ENCODE data around the gene GGCT.

The GGCT gene

GRCh38 chr7:30451539-30452279, 52.9 kb downstream of the GGCT start:
- H3F3A ChIP-seq (ENCODE audit: insufficient read depth, low read length): no peaks in the 10 kb centered on the region

GRCh38 chr7:30450983-30451497, 53.6 kb downstream of the GGCT start:
- Histone ChIP-seq H3K36me3 (replicated peaks; ENCODE audit: insufficient read depth, low read length) (no peaks in the 10 kb centered on the region), H3K4me3 (ENCODE audit: low read length) (no peak overlapping the region), H3K9me3 (replicated peaks; ENCODE audit: insufficient read depth, low read length) (no peaks in the 10 kb centered on the region), H3K27ac (ENCODE audit: low read length) (no peak overlapping the region), H3K9ac (ENCODE audit: low read length) (no peak overlapping the region), H3K4me2 (ENCODE audit: low read depth, low read length) (no peak overlapping the region), H3K4me1 (ENCODE audit: low read length) (peaks cover 4% of the 10 kb centered on the region), H2AFZ (ENCODE audit: low read length) (no peak overlapping the region), H3K9me2 (replicated peaks; ENCODE audit: insufficient read depth, low read length) (no peaks in the 10 kb centered on the region), H3K79me2 (ENCODE audit: low read length) (no peaks in the 10 kb centered on the region), H3K27me3 (replicated peaks; ENCODE audit: insufficient read depth, low read length) (no peaks in the 10 kb centered on the region), H4K20me1 (ENCODE audit: insufficient read depth, low read length) (no peaks in the 10 kb centered on the region), H3F3A (ENCODE audit: insufficient read depth, low read length) (no peaks in the 10 kb centered on the region)
- no peak for TF ChIP-seq CTCF (IDR thresholded peaks at IDR 0.05; ENCODE audit: low read length)
- TF ChIP-seq EZH2phosphoT487 (IDR thresholded peaks at IDR 0.05; ENCODE audit: low read length): no peak
- TF ChIP-seq EZH2 (optimal IDR thresholded peaks at IDR 0.05; ENCODE audit: low read depth, low read length): no peak
- DNase-seq: no peak

More at GRCh38 chr7:30451539-30452279, 52.9 kb downstream of the GGCT start:
- Histone ChIP-seq H3K9me3 (replicated peaks; ENCODE audit: insufficient read depth, low read length) (no peaks in the 10 kb centered on the region), H3K9ac (ENCODE audit: low read length) (no peak overlapping the region), H4K20me1 (ENCODE audit: insufficient read depth, low read length) (no peaks in the 10 kb centered on the region), H3K36me3 (replicated peaks; ENCODE audit: insufficient read depth, low read length) (no peaks in the 10 kb centered on the region), H3K4me3 (ENCODE audit: low read length) (no peak overlapping the region), H3K9me2 (replicated peaks; ENCODE audit: insufficient read depth, low read length) (no peaks in the 10 kb centered on the region), H3K27me3 (replicated peaks; ENCODE audit: insufficient read depth, low read length) (no peaks in the 10 kb centered on the region), H3K4me2 (ENCODE audit: low read depth, low read length) (no peak overlapping the region), H3K4me1 (ENCODE audit: low read length) (no peaks in the 10 kb centered on the region), H3K79me2 (ENCODE audit: low read length) (no peaks in the 10 kb centered on the region), H3K27ac (ENCODE audit: low read length) (no peak overlapping the region), H2AFZ (ENCODE audit: low read length) (no peak overlapping the region)
- DNase-seq: no peak
- TF ChIP-seq CTCF (IDR thresholded peaks at IDR 0.05; ENCODE audit: low read length) (no peak), EZH2phosphoT487 (IDR thresholded peaks at IDR 0.05; ENCODE audit: low read length) (no peak), EZH2 (optimal IDR thresholded peaks at IDR 0.05; ENCODE audit: low read depth, low read length) (no peak)

- no peak overlapping the region for H3K27ac ChIP-seq (ENCODE audit: low read length)
- H2AFZ ChIP-seq (ENCODE audit: low read length): no peak overlapping the region
- no peak for DNase-seq
Observed at GRCh38 chr7:30450240-30450982, 54.2 kb downstream of the GGCT start.

More at GRCh38 chr7:30450240-30450982, 54.2 kb downstream of the GGCT start:
- no peaks in the 10 kb centered on the region for H3K79me2 ChIP-seq (ENCODE audit: low read length)
- H3K4me3 ChIP-seq (ENCODE audit: low read length): no peak overlapping the region
- H3K9ac ChIP-seq (ENCODE audit: low read length): no peak overlapping the region
- no peak overlapping the region for H3K4me2 ChIP-seq (ENCODE audit: low read depth, low read length)
- no peaks in the 10 kb centered on the region for H3F3A ChIP-seq (ENCODE audit: insufficient read depth, low read length)
- no peaks in the 10 kb centered on the region for H3K27me3 ChIP-seq (replicated peaks; ENCODE audit: insufficient read depth, low read length)
- H3K4me1 ChIP-seq (ENCODE audit: low read length): peaks cover 5% of the 10 kb centered on the region
- TF ChIP-seq CTCF (IDR thresholded peaks at IDR 0.05; ENCODE audit: low read length) (no peak), EZH2phosphoT487 (IDR thresholded peaks at IDR 0.05; ENCODE audit: low read length) (no peak), EZH2 (optimal IDR thresholded peaks at IDR 0.05; ENCODE audit: low read depth, low read length) (no peak)
- H3K36me3 ChIP-seq (replicated peaks; ENCODE audit: insufficient read depth, low read length): no peaks in the 10 kb centered on the region
- no peaks in the 10 kb centered on the region for H3K9me2 ChIP-seq (replicated peaks; ENCODE audit: insufficient read depth, low read length)
- H3K9me3 ChIP-seq (replicated peaks; ENCODE audit: insufficient read depth, low read length): no peaks in the 10 kb centered on the region
- no peaks in the 10 kb centered on the region for H4K20me1 ChIP-seq (ENCODE audit: insufficient read depth, low read length)

All from MM.1S (cell line).